IPS-NIHi7 (cell line): ENCODE results near the gene GH1.
"Not testable (repeated sequence)": the region's sequence is repeated elsewhere in the genome, so short reads cannot be mapped to it uniquely, and the experiment has no call there.

Experiments used
- DNase-seq: peaks from one replicate; pipeline ENCODE4 v3.0.0; 2012; ENCODE audit warnings: mixed read lengths; ENCODE audit errors: extremely low spot score

The GH1 gene

GRCh38 chr17:63918789-63919305 lies at the start of gene GH1:
TSS of gene GH1 (minus strand) at chr17:63918839. CDS start at chr17:63918776, 63 bp downstream.
- not testable (repeated sequence) for DNase-seq

GRCh38 chr17:63967953-63968352 lies 49.3 kb upstream of the GH1 start:
- DNase-seq, result no peak

GRCh38 chr17:63966646-63967264 lies 48.1 kb upstream of the GH1 start:
- no peak for DNase-seq

- no peak for DNase-seq
These were observed 44.5 kb upstream of the GH1 start for GRCh38 chr17:63963123-63963522.

- no peak for DNase-seq
These were observed 43.7 kb upstream of the GH1 start for GRCh38 chr17:63962298-63962744.

- peak; percentile 98 for DNase-seq
These were observed 42.9 kb upstream of the GH1 start for GRCh38 chr17:63961355-63962212.

GRCh38 chr17:63960430-63960829 lies 41.8 kb upstream of the GH1 start:
- DNase-seq, result peak; percentile 50

- no peak for DNase-seq
These were observed 41.4 kb upstream of the GH1 start for GRCh38 chr17:63960006-63960405.

- DNase-seq, result no peak
These were observed 37.8 kb upstream of the GH1 start for GRCh38 chr17:63956296-63956920.

GRCh38 chr17:63955791-63956190 lies 37.2 kb upstream of the GH1 start:
- no peak for DNase-seq

GRCh38 chr17:63955232-63955631 lies 36.6 kb upstream of the GH1 start:
- DNase-seq, result no peak

- no peak for DNase-seq
These were observed 35.9 kb upstream of the GH1 start for GRCh38 chr17:63954402-63955063.

- peak; percentile 76 for DNase-seq
These were observed 32.6 kb upstream of the GH1 start for GRCh38 chr17:63950940-63951907.

- DNase-seq, result no peak
These were observed 31.1 kb upstream of the GH1 start for GRCh38 chr17:63949576-63950250.

- no peak for DNase-seq
These were observed 29.9 kb upstream of the GH1 start for GRCh38 chr17:63948521-63948920.

GRCh38 chr17:63947711-63948330 lies 29.2 kb upstream of the GH1 start:
- no peak for DNase-seq

GRCh38 chr17:63946440-63947363 lies 28.1 kb upstream of the GH1 start:
- peak; percentile 90 for DNase-seq

GRCh38 chr17:63945784-63946439 lies 27.3 kb upstream of the GH1 start:
- DNase-seq, result no peak
